Endometrium (tissue), 2 donors: ENCODE results near the gene RAP1GAP2.

Source experiments
- FAIRE-seq: peaks from 2 replicates; lab custom pipeline; 2012; peaks lifted over from hg19 to GRCh38; lab: Jason Lieb, UNC
- donor health status: control.
- donor health status: control.

Gene RAP1GAP2

DNA sequence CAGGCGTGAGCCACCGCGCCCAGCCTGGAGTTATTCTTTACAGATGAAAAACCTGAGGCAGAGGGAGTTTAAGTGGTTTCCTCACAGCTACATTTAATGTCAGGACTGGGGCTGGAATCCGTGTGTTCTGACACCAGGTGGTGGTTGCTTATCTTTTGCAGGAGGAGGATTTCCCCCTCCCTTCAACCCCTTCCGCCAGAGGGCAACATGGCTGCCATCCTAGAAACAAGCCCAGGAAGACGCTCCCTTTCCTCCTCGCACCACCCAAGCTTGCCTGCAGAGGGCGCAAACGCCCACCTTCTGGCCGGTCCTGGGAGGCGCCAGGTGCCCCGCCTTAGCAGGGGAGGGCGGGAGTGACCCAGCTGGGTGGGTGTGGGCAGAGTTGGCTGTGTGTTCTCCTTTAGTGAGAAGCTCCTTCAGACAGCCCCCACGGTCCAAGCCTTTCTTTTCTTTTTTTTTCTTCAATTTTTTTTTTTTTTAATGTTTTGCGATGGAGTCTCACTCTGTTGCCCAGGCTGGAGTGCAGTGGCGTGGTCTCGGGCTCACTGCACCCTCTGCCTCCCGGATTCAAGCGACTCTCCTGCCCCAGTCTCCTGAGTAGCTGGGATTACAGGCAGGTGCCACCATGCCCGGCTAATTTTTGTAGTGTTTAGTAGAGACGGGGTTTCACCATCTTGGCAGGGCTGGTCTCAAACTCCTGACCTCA, 9.9 kb upstream of the RAP1GAP2 start:
- FAIRE-seq, result peak; percentile 18

DNA sequence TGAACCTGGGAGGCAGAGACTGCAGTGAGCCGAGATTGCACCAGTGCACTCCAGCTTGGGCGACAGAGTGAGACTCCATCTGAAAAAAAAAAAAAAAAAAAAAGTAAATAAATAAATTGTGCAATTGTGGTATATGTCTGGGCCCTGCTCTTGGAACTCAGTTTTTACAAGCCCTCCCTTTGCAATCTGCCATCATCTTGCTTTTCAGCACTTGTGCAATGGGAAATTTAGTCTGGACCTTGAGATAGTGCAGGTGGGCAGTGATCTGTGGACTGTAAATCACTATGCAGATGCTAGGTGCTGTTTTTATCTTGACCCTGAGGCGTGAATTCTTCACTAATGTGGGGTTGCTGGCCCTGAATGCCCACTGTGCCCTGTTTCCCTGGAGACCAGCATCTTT, 6.5 kb upstream of the RAP1GAP2 start:
- FAIRE-seq, result no peak

DNA sequence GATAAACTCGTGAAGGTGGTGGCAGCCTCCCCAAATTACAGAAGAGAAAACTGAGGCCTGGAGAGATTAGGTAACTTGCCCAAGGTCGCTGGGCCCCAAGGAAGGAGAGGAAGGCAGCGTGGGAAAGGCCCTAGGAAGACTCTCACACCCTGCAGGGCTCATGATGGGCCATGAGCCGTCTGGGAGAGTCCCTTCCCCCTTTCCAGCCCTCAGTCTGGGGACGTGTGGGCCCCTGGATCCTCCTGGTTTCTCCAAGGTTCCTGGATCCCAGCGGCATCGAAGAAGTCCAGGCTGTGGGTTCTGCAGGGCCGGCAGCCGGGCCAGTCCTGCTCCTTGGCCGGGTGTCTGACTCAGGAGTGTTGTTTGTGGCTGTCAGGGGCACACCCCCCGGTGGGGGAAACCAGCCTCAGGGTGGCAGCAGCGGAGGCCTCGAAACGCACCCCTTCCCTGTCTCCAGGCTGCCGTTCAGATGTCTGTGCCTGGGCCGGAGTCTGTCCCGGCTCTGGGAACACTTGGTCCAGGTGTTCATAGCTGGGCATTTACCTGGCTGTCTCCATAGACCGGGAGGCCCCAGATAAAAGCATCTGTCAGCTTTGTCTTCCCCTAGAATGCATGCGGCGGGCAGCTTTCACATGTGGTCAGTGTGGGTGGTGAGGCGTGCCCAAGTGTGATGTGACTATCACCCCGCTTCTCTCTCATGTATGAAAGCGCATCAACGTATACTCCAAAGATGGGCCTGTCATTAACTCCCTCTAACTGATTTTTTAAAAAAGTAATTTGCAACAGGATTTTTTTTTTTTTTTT, 3.7 kb upstream of the RAP1GAP2 start:
- FAIRE-seq, result no peak

DNA sequence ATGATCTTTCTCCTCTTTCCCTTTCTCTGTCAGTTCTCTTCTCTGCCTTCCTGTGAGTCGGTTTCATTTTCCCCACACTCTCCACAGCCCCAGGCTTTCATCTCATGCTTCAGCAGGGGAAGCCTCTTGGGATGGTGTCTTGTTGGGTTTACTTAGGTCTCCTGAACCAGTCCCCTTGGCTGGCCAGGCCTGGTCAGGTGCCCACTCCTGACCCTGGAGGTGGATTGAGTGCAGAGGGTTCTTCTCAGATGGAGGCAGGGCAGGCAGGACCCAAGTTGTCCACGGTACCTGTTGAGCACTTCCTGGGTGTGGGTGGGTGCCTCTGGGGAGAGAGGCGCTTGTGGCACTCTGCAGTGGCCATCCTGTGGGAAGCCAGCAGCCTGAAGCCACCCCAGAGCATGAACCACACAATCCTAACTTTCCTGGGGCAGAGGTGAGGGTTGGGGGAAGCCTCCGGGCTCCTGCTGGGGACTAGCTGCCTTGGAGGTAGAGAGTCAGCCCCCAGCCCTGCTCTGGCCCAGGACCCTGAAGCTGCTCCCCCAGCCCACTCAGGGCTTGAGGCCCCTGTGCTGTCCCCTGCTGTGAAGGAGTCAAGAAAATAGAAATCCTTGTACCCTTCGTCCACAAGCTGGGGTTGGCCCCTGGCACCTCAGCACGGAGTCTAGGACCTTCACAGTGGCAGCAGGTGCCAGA, 2.0 kb upstream of the RAP1GAP2 start:
- no peak for FAIRE-seq

DNA sequence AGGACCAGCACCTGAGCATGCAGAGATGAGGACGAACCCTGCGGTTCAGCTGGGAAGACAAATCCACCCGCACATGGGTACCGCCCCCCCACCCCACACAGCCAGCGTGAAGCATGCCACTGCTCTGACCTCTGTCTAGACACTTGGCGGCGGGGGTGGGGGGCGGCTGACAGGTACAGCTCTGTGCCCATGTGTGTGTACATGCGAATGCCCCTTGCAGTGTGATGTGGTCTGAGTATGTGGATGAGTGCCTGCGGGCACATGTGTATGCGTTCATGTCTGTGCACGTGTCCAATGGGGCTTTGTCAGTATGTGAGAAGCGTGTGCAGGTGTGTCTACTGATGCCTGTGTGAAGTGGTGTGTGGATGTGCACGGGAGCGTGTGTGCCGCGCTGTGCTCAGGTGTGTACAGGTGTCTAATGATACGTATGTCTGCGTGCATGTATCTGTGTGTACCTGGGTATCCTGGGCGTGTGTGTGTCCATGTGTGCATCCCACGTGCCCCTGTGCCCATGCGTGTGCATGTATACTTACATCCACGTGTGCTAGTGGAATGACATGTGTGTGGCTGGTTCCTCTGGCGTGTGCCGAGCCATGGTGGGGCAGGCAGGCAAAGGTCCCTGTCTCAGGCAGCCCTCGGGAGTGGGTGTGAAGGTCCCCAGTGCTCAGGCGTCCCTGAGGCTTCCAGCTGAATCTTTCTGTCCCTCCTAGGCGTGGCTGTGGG, 636 bp upstream of the RAP1GAP2 start:
- no peak for FAIRE-seq

DNA sequence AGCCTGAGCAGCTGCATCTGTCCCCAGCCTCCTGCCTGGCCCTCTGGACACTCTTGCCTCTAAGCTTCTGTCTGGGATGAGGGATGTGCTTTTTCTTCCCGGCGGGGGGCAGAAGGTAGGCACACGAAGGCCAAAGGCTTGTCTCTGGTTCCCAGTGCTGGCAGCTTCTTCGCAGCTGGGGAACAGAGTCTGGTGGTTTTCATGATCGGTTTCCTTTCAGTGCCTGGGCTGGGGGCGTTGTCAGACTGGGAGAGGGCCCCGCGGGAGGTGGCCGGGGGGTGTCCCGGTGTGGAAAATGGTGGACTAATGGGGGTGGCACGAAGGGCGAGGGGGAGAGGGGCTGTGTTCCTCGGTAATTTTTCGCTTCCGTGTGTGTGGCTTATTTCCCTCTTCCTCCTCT, 988 bp downstream of the RAP1GAP2 start:
- no peak for FAIRE-seq

DNA sequence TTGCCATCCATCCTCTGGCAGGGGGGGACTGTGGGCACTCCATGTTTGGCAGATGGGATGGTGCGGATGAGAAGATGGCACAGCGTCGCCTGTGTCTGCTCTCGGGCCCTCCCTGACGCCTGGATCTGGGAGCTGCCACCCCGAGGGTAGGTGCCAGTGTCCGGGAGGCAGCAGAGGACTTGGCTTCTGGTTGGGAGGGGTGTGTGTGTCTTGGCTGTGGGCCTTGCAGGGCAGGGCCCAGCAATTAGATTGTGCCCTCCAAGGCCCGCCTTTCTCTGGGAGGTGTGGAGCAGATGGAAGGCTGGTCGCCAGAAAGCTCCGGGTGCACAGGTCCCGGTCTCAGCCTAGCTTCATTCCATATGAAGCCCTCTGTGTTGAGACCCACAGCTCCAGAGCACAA, 1.4 kb downstream of the RAP1GAP2 start:
- FAIRE-seq, result no peak

DNA sequence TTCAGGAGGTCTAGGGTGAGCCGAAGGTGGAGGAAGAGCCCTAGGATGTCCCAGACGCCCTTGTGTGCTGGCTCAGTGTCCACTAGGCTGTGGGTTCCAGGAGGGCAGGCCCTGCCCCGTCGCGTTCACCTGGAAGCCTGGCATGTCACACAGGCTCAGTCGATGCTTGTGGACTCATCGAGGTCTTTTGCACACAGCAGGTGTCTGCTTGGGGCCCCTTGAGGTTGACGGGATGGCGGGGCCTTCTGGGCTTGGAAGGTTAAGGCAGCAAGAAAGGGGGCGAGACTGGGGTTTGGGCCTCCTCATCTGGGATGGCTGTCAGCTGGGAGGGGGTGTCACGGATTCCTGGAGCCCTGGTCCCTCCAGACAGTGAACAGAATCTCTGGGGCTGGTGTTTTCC, 1.9 kb downstream of the RAP1GAP2 start:
- FAIRE-seq, result no peak

DNA sequence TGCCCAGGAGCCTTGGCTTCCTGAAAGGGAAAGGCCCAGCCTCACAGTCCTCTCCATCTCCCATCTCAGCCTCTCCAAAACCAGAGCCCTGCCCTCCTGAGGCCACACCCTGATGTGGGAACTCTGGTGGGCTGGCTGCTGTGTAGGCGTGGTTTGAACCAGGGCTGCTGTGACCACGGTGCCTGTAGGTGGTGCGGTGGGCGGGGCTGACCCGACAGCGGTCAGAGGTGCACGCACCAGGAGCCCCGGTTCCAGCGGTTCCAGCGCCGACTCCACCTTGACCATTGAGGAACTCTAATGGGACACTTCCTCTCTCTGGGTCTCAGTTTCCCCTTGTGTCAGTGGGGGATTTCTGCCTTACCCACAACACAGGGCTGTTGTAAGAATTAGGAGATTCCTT, 2.4 kb downstream of the RAP1GAP2 start:
- no peak for FAIRE-seq

DNA sequence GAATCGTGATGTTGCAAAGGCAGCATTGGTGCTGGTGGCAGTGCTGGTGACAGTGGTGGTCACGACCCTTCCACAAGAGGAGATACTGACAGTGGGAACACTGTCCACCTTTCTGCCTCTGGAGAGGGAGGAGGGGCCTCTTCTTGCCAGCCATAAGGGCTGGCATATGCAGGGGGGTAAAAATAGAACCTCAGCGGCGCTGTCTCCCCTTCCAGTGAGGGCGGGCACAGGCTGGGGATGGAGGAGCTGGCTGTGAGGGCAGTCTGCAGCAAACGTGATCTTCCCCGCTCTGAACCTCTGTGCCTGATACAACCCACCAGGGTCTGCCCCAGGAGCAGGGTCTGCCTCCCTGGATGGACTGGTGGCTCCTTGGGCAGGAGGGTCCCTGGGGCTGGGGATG, 3.4 kb downstream of the RAP1GAP2 start:
- FAIRE-seq, result no peak

DNA sequence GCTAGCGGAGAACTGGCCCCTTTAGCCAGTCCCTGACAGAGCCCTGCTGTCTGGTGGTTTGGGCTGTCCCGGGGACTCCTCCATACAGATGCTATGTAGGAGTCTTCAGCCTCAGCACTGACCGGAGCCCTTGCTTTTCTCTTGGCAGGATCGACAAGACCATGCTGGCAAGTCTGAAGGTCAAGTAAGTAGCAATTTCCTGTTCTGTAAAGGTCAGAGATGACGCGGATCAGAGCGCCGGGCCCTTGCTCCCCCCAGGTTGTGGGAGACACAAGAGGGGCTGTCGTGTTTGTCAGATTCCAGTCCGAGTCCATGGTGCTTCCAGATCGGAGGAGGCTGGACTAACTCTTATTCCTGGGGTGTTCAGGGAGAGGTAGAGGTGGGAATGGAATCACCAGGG, 4.1 kb downstream of the RAP1GAP2 start:
- FAIRE-seq, result no peak

DNA sequence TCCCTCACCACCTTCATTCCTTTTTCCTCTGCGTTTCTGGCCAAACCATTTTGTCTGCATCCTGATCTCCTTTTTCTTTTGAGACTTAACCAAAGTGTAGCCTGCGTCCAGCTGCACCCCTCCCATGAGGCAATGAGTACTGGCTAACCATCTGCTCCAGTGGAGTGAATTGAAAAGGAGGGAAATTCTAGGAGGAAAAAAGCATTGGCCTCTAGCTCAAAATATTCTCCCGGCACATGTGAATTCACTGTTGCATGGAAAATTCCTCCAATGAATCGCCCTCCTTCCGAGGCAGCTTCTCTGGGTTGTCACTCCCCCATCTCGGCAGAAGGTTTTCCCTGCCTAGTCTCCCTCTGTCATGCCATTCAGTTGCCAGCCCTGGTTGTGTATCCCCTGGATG, 5.6 kb downstream of the RAP1GAP2 start:
- no peak for FAIRE-seq

DNA sequence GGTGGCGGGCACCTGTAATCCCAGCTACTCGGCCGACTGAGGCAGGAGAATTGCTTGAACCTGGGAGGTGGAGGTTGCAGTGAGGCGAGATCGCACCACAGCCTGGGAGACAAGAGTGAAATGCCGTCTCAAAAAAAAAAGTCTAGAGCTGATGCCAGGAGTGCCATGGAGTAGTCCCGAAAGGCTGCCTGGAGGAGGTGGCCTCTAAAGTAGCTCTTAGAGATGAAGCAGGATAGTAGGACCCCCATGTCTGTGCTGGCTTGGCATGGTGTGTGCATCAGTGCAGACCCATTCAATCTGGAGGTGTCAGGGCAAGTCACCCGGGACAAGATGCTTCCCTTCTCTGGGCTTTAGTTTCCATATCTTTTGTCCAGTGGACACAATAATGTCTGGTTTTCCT, 6.3 kb downstream of the RAP1GAP2 start:
- FAIRE-seq, result no peak

DNA sequence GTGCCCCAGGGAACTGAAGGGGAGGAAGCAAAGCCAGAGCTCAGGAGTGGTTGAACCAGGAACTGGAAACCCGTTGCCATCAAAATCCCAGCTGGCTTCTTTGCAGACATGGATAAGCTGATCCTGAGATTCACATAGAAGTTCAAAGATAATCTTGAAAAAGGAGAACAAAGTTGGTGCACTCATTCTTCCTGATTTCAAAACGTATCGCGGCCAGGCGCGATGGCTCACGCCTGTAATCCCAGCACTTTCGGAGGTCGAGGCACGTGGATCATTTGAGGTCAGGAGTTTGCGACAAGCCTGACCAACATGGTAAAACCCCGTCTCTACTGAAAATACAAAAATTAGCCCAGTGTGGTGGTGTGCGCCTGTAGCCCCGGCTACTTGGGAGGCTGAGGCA, 7.1 kb downstream of the RAP1GAP2 start:
- FAIRE-seq, result no peak

DNA sequence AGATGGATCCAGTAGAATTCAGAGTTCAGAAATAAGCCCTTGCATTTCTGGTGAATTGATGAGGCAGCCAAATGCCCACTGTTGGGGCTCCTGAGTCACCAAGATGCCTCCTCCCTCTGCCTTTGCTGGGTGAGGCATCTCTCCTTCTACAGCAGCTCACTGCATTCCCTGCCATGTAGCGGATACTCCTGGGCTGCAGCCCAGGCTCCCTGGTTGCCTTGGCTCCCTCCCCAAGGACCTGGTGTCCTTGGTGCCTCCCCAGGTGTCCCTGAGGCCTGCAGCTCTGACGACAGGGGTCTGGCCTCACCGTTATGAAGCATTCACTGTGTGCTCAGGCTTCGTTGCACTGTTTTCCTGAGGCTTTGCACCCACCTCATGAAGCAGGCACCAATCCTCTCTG, 7.7 kb downstream of the RAP1GAP2 start:
- no peak for FAIRE-seq

DNA sequence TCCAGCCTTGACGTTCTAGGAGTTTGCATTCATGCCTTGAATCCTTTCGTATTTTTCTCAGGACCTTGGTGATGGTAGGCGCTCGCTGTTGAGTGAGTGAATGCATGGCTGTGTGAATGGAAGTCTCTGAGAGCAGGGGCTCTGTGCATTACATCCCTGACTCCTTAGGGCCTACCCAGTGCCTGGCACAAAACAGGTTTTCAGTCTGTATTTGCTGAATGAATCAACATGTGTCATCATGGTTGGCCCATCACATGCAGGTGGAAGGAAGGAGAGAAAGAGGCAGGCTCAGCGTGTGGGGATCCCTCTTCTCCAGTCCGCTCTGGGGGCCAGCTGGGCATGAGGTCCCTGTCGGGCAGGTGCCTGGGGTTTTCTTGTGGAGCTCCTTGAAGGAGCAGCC, 8.7 kb downstream of the RAP1GAP2 start:
- no peak for FAIRE-seq

DNA sequence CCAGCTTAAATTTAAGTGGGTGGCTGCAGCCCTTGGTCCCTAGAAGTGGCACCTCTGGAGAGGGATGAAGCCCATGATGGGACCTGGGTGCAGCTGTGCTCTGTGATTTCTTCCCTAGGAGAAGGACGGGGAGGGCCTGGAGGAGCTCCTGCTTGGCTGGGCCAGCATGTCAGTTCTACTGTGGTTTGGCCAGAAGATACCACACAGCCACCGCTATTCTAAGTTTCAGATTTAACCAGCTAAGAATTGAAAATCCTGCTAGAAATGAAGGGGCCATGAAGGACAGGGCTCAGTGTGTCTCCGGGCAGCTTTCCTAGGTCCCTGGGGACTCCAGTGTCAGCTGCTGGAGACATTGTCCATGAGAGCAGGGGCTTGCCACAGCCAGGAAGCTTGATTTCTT, 9.7 kb downstream of the RAP1GAP2 start:
- no peak for FAIRE-seq

DNA sequence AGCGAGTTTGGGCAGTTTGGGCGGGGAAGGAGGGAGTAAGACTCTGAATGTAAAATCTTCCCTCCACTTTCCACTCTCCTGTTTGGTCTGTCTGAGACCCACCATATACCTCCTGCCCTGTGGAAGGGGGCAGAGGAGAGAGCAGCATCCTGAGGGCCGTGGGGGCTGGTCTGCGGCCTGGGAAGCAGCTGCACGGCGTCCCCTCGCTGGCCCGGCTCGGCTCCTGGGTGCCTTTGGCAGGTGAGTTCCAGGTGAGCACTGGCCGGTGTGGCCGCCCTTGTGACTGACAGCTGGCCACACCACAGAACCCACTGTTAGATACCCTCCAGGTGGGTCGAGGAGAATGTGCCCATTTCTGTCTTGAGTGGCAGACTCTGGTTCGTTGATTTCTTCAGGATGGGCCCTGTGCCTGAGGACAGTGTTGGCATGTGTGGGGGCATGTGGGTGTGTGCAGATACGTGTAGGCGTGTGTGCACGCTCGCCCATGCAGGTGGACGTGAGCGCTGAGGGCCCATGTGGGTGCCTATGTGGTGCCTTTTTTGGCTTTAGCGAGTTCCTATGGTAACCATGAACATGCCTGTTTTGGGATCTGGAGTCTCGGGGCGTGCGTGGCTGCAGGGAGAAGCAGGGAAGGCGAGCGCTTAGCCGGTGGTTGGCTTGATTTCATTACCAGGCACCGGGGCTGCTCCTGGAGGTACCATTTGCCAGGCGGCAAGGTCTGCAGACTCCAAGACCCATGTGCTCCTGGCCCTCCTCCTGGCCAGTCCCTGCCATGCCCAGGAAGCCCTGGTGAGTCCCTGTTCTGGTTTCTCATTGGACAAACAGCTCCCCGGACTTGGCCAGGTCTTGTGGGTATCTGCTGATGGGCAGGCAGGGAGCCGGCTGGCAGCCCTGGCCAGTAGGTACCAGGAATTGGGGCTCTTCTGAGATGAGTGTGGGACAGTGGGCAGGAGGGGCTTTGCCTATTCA, 12.4 kb downstream of the RAP1GAP2 start:
- no peak for FAIRE-seq

DNA sequence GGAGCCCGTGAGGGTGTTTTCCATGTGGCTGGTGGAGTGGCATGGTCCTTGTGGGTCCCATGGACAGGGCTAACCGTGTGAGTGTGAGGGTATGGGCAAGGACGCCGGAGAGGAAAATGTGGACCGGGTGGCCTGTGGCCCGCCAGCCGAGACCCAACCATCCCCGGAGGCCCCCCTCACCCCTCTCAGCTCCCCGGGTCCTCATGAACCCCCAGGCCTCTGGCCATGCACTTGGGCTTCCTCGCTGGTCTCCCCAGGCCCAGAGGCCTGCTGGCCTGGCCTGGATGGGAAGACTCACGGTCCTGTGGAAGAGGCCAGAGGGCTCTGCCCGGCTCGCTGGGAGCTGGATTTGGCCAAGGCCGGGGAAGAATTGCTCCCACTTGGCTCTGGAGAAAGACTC, 13.1 kb downstream of the RAP1GAP2 start:
- no peak for FAIRE-seq

DNA sequence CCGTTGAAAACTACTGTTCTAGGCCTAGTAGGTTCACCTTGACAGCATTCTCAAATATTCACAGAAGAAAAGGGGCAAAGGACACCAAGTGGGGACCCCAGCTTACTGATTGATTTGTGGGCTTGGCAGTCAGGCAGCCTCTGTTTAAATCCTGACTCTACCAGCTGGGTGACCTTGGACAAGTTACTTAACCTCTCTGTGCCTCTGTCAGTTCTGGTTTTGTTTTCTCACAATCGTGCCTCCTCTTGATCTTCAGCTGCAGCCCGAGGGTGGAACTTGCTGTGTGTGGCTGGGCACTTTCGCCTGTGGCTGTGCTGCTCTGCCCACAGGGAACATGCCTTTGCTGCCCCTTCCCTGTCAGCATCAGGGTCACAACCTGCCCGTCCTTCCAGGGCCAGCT, 17.8 kb downstream of the RAP1GAP2 start:
- FAIRE-seq, result no peak
